ENCODE data around the gene NCOA1.

DNA sequence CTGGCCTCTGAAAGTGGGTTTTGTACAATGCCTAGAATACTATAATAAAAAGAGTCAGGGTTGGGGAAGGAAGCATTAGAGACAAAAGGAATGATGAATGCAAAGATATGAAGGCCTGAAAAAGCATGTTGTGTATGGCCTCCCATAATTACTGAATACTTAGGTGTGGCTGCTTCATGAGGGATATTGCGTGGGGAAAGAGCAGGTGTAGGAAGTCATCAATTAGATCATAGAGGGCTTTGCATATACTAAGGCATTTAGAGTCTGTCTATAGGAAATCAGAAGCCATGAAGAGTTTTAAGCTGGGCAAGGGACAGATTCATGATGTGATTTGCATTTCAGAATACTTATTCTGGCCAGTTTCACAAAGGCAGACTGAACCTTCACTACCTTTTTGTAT lies 48.2 kb downstream of the NCOA1 start:
- TF ChIP-seq SALL2 (tag by site-specific recombination; IDR thresholded peaks at IDR 0.05; ENCODE audit: borderline replicate concordance) = no peak
- no peak for TF ChIP-seq FEZF1 (tag by site-specific recombination; IDR thresholded peaks at IDR 0.05)
- TF ChIP-seq BCL11A (tag by site-specific recombination; IDR thresholded peaks at IDR 0.05; ENCODE audit: low read depth) = no peak
- no peak for TF ChIP-seq KLF16 (tag by site-specific recombination; IDR thresholded peaks at IDR 0.05)
- TF ChIP-seq REST (tag by site-specific recombination; IDR thresholded peaks at IDR 0.05) = no peak
- no peak for TF ChIP-seq ZNF544 (tag by site-specific recombination; IDR thresholded peaks at IDR 0.05)
- TF ChIP-seq ZNF704 (tag by site-specific recombination; IDR thresholded peaks at IDR 0.05) = no peak
- no peak for TF ChIP-seq ZNF664 (tag by site-specific recombination; IDR thresholded peaks at IDR 0.05)
- TF ChIP-seq, protein P1, sequence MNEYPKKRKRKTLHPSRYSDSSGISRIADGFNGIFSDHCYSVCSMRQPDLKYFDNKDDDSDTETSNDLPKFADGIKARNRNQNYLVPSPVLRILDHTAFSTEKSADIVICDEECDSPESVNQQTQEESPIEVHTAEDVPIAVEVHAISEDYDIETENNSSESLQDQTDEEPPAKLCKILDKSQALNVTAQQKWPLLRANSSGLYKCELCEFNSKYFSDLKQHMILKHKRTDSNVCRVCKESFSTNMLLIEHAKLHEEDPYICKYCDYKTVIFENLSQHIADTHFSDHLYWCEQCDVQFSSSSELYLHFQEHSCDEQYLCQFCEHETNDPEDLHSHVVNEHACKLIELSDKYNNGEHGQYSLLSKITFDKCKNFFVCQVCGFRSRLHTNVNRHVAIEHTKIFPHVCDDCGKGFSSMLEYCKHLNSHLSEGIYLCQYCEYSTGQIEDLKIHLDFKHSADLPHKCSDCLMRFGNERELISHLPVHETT (tag by site-specific recombination; IDR thresholded peaks at IDR 0.05) = no peak
- no peak for TF ChIP-seq CTCF (tag by site-specific recombination; IDR thresholded peaks at IDR 0.05)
- TF ChIP-seq ZBTB8A (tag by site-specific recombination; IDR thresholded peaks at IDR 0.05) = no peak
- TF ChIP-seq, protein P2, sequence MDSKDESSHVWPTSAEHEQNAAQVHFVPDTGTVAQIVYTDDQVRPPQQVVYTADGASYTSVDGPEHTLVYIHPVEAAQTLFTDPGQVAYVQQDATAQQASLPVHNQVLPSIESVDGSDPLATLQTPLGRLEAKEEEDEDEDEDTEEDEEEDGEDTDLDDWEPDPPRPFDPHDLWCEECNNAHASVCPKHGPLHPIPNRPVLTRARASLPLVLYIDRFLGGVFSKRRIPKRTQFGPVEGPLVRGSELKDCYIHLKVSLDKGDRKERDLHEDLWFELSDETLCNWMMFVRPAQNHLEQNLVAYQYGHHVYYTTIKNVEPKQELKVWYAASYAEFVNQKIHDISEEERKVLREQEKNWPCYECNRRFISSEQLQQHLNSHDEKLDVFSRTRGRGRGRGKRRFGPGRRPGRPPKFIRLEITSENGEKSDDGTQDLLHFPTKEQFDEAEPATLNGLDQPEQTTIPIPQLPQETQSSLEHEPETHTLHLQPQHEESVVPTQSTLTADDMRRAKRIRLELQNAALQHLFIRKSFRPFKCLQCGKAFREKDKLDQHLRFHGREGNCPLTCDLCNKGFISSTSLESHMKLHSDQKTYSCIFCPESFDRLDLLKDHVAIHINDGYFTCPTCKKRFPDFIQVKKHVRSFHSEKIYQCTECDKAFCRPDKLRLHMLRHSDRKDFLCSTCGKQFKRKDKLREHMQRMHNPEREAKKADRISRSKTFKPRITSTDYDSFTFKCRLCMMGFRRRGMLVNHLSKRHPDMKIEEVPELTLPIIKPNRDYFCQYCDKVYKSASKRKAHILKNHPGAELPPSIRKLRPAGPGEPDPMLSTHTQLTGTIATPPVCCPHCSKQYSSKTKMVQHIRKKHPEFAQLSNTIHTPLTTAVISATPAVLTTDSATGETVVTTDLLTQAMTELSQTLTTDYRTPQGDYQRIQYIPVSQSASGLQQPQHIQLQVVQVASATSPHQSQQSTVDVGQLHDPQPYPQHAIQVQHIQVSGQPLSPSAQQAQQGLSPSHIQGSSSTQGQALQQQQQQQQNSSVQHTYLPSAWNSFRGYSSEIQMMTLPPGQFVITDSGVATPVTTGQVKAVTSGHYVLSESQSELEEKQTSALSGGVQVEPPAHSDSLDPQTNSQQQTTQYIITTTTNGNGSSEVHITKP (tag by site-specific recombination; IDR thresholded peaks at IDR 0.05) = no peak
